GM18873 (cell line): ENCODE measurements around the gene SRBD1.
A peak's percentile ranks its signal among the peaks of the same experiment; 100 is the strongest.

Experiments used
- ATAC-seq: cut with Tn5 transposase; IDR thresholded peaks from one replicate; pipeline ENCODE4 v1.9.1; 2021; ENCODE audit warnings: mild to moderate bottlenecking, moderate library complexity, moderate number of reproducible peaks; ENCODE audit not compliant: unreplicated experiment, low FRiP score

The SRBD1 gene, protein sequence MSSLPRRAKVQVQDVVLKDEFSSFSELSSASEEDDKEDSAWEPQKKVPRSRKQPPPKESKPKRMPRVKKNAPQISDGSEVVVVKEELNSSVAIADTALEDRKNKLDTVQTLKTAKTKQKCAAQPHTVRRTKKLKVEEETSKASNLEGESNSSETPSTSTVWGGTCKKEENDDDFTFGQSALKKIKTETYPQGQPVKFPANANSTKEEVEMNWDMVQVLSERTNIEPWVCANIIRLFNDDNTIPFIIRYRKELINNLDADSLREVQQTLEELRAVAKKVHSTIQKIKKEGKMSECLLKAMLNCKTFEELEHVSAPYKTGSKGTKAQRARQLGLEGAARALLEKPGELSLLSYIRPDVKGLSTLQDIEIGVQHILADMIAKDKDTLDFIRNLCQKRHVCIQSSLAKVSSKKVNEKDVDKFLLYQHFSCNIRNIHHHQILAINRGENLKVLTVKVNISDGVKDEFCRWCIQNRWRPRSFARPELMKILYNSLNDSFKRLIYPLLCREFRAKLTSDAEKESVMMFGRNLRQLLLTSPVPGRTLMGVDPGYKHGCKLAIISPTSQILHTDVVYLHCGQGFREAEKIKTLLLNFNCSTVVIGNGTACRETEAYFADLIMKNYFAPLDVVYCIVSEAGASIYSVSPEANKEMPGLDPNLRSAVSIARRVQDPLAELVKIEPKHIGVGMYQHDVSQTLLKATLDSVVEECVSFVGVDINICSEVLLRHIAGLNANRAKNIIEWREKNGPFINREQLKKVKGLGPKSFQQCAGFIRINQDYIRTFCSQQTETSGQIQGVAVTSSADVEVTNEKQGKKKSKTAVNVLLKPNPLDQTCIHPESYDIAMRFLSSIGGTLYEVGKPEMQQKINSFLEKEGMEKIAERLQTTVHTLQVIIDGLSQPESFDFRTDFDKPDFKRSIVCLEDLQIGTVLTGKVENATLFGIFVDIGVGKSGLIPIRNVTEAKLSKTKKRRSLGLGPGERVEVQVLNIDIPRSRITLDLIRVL

DNA sequence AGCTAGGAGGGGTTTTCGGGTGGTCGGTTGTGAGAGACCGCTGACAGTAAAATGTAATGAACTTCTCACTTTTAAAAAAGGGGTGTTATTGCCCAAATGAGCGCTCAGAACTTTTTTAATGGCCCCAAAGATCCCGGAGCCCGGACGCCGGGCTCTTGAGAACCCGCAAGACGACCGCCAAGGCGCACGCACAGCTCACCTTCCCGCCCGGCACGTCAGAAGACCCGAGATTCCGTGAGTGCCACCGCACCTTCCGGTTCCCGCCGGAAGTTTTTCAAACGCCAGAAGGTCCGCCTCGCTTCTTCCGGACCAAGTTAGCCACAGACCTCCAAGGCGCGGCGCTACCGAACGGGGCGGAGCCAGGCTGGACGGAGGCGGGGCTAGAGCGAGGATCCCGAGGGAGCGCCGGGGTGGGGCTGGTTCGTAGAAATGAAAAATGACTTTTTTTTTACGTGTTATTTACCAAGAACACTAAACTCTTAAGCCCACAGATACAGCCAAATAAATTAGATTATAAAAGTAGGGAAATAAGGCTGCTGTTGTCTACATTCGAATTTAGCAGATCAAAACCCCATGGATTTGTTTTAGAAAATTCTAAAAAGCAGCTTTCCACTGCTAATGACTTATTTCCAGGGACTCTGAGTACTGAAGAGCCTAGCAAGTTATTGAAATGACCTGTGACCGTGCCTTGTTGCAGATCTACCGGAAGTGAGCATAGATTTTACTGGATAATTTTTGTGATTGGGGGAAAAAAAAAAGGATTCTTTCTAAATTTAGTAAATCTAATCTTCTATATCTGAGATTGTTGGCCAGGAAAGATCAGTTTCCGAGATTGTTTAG, at the start of gene SRBD1:
SRBD1 (minus strand) TSS at position 248 of the 840 bp plus-strand sequence. CDS start 5,826 bp downstream, outside the sequence.
- peak; percentile 74 for ATAC-seq

GRCh38 chr2:45654250-45654649, 43.2 kb upstream of the SRBD1 start:
- no peak for ATAC-seq

DNA sequence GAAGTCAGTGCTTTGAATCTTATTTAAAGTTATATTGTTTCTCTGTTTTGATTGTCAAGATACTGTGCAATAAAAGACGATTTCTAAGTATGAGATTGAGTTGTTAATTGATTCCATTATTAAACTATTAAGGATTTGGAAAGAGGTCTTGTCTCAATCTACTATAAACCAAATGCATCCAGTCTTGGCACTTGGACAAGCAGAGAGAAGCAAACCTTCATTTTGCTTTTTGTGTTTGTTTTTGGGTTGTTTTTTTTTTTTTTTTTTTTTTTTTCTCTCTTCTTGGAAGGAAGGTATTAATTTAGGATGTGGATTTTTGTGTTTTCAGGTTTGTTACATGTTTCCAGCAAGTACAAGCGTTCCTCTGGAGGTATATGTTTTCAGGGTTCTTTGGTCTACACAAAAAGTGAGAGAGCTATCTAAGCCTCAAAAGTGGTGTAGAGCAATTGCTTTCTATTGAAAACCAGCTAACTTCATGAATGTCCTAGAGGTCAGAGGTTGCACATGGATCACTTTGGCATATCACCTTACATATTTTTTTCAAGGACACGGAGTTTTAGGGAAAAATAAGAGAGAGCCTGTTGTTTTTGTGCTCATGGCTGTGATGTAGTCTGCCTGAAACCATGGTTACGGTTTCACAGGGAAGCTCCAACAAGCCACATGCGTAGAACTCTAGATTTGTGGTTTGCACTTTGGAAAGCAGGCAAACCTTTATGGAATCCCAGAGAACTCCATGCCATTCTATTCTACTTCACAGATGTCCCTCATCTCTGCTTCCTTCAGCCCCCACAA, 42.3 kb upstream of the SRBD1 start:
- ATAC-seq = no peak

DNA sequence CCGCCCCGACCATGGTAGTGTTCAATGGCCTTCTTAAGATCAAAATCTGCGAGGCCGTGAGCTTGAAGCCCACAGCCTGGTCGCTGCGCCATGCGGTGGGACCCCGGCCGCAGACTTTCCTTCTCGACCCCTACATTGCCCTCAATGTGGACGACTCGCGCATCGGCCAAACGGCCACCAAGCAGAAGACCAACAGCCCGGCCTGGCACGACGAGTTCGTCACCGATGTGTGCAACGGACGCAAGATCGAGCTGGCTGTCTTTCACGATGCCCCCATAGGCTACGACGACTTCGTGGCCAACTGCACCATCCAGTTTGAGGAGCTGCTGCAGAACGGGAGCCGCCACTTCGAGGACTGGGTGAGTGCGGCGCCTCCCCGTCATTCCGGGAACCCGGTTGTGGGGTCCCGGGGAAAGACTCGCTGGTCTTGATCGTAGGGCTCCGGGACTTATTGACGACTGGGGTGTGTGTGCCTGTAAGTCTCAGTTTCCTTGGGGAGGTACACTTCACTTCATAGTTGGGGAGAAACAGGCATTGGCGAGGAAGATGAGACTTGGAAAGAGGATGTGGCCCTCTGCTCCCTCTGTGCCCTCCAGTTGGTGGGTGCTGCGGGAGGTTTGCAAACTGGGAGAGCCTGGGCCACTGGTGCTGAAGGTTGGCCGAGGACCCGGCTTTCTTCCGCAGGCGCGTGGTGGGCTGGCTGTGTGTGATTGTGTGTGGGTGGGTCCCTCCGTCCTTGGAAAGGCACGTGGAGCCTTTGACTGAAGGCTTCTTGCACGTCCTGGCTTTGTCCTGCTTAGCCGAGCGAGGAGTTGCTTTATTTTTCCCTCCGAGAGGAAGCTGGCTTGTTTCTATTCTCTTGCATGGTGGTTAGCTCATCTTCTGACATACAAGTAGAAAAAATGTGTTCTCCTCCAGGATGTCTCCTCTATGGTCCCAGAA, 41.3 kb upstream of the SRBD1 start:
- ATAC-seq = no peak

DNA sequence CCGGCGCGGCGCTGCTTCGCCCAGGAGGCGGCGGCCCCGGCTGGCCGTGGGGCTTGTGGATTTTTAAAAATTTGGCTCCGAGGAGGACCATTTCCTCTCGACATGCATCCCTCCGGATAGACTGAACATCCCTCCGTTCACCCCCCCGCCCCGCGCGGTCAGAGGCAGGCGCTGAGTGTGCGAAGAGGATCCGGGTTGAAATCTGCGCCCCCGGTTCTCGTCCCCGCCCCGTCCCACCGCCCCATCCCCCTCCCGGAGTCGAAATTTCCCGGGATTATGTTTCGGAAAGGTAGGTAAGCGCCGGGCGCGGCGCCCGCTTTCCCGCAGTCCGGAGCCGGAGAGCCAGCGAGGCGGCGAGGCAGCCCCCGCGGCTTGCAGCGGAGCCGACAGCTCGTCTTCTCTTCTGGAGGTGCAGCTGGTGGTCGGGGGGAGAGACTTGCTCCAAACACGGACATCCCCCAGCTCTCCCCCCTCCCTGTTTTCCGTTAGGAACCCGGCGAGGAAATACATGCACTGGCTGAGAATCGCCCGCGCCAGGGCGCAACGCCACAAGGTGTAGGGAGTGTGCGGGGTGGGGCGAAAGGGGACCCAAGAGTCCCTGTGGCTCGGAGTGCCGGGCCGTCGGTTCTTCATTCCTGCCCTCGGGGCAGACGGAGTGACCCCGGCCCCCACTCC, 40.5 kb upstream of the SRBD1 start, which contains the start of gene PRKCE:
PRKCE (plus strand) TSS at position 261 of the 675 bp plus-strand sequence.
- peak; percentile 7 for ATAC-seq

- peak; percentile 39 for ATAC-seq
Measured at GRCh38 chr2:45650851-45651414, 39.9 kb upstream of the SRBD1 start.

DNA sequence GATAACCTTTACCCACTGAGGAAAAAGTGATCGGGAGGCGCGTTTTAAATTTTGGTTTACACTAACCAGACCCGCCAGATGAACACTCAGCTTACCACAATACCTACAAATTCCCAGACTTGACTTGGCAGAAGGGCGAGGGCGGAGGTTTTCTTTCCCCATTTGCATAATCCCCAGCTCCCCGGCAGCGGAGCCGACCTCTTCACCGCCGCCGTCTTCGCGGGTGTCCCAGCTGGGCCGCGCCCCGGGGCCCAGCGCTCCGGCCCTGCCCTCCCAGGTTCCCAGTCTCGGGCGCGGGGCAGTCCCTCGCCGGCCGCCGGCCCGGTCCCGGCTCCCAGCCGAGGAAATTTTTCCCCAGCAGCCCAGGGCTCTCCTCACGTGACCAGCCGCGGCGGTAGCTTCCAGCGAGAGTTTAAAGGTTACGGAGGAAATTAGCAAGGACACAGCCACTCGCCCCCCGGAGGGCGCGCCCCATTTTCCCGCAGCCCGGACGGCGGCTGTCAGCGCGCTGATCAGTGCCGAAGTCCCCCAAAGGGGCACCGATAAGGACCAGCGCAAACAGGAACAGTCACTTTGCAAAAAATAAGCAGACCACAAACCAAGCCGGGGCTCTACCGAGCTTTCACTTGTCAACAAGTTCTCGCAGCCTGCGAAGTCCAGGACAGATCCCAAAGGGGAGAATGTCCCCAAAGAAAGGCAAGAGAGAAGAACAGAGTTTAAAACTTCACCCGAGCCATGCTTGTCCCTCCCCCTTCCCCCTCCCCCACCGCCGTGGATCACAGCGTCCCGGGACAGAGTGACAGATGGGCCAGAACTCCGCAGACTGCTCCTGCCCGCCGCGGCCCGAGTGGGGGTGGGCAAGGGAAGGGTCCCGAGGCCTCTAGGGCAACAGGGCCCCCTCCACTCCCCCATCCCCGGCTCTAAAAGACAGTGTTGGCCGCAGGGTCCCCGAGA, 39.1 kb upstream of the SRBD1 start:
- no peak for ATAC-seq

DNA sequence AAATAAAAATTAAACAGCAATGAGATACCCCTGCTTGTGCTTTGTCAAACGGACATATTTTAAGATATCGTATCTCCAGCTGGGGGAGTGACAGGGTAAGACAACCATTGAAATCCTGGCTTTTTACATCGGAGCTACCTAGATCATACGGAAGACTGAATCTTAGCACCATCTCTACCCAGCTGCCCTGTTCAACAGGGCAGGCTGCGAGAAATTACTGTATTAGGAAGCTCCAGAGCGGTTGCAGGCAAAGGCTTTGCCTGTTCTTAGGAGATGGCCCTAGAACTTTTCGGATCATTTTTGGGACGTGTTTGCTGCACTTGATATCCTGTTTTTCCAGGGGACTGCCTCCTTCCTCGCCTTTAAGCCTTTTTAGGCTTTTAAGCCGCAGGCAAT, 38.4 kb upstream of the SRBD1 start:
- no peak for ATAC-seq

GRCh38 chr2:45648636-45649035, 37.6 kb upstream of the SRBD1 start:
- no peak for ATAC-seq

DNA sequence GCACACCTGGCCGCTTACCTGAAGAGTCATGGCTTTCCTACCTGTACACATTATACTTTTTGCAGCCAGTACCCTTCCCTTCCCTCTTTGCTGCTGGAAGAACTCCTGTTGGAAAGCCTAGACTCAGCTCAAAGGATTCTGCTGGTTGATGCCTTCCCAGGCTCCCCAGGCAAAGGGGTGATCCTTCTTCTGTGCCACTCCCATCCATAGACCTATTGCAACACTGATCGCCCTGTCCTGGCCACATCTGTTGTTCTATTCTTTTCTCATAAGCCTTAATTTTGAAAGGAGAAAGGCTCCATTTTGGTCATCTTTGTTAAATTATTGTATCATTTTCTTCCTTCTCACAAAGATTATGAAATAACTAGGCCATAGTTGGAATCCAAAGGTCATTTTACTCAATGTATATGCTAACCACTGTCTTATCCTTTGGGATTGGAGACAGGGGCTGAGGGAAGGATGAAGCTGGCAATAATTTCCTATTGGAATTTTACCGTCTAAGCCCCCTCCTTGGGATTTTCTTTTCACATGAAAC, 37.0 kb upstream of the SRBD1 start:
- no peak for ATAC-seq

DNA sequence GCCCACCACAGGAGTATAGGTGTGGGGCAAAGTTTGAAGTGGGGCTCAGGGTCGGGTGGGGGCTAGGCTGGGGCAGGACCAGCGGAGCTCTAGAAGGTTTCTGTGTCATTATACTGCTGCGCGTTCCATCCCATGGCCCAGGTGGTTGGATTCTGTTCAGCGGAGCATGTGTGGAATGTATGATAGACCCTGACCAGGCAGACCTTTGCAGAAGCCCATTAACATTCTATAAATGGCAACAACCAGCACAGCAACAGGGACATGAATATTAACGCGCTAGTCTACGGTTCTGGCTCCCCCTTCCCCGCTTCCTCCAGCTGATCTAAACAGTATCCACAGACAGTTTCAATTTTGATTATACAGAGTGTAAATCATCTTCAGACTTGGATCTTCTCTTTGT, 36.3 kb upstream of the SRBD1 start:
- ATAC-seq = no peak

- no peak for ATAC-seq
Measured at GRCh38 chr2:45646289-45646688, 35.2 kb upstream of the SRBD1 start.

GRCh38 chr2:45643543-45644542, 32.8 kb upstream of the SRBD1 start:
- no peak for ATAC-seq

DNA sequence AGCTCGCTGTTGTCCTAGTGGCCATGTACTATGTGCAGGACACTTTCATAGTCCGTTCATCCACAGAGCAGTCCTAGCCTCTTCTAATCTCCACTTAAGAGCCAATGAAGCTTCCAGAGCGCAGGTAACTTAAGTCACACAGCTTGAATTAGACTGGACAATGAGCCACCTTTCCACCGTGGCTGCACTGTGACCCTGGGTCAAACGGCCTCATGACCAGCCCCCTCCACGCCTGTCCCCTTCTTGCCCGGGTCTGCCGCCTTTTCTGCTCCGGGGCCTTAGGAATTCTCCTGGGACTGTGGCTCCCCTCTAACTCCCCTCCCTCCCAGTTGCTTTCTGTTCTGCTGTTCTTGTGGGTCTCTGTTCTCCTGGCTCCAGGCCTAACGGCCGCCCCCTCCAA, 32.0 kb upstream of the SRBD1 start:
- ATAC-seq = no peak

GRCh38 chr2:45640576-45640975, 29.5 kb upstream of the SRBD1 start:
- ATAC-seq = no peak
